ENCODE results near the gene FAM13B.
"Not testable (repeated sequence)": the region's sequence is repeated elsewhere in the genome, so short reads cannot be mapped to it uniquely, and the experiment has no call there.

Gene FAM13B

DNA sequence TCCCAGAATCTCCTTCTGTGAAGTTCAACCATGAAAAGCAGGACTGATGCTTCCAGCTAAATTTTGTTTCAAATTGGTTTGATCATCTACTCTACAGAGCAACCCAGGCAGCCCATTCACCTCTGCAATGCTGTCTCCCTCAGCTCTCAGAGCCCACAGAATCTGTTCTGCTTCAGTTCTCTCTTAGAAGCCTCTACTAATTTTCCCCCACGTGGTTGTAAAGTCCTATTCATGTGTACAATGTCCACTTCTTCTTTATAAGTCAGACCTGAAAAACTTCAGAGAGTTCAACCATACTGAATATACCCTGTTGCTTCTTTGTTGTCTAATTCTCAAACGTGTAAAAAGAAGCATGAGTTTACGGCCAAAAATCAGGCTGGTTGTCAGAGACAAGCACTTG is 21.3 kb upstream of the FAM13B start:
- DNase-seq (ENCODE audit: low read depth), result no peak
- TF ChIP-seq POLR2A (IDR thresholded peaks at IDR 0.05; ENCODE audit: extremely low read depth, insufficient read length) (no peak), MYC (IDR thresholded peaks at IDR 0.05; ENCODE audit: low read depth, low read length) (no peak)
- TF ChIP-seq, protein P1, sequence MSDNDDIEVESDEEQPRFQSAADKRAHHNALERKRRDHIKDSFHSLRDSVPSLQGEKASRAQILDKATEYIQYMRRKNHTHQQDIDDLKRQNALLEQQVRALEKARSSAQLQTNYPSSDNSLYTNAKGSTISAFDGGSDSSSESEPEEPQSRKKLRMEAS (IDR thresholded peaks at IDR 0.05; ENCODE audit: low read depth, low read length), result no peak
- TF ChIP-seq, protein P2, sequence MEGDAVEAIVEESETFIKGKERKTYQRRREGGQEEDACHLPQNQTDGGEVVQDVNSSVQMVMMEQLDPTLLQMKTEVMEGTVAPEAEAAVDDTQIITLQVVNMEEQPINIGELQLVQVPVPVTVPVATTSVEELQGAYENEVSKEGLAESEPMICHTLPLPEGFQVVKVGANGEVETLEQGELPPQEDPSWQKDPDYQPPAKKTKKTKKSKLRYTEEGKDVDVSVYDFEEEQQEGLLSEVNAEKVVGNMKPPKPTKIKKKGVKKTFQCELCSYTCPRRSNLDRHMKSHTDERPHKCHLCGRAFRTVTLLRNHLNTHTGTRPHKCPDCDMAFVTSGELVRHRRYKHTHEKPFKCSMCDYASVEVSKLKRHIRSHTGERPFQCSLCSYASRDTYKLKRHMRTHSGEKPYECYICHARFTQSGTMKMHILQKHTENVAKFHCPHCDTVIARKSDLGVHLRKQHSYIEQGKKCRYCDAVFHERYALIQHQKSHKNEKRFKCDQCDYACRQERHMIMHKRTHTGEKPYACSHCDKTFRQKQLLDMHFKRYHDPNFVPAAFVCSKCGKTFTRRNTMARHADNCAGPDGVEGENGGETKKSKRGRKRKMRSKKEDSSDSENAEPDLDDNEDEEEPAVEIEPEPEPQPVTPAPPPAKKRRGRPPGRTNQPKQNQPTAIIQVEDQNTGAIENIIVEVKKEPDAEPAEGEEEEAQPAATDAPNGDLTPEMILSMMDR (IDR thresholded peaks at IDR 0.05; ENCODE audit: low read depth, low read length), result no peak
- H3K4me3 ChIP-seq (ENCODE audit: low read depth, low read length), result no peak overlapping the region

DNA sequence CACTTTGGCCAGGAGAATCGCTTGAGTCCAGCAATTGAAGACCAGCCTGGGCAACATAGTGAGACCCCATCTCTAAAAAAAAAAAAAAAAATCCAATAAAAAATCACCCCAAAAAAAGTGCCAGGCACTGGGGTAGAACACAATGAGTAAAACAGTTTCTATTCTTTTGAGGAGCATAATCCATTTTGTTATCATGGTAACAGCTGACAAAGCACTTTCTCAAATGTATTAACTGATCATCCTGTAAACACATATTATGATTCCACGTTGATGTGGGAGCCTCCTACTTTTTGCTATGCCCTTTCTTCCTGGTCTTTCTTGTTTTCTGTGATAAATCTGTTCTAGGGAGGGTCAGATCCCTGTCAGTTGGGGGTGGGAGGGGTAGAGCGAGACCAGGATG is 20.7 kb upstream of the FAM13B start:
- DNase-seq (ENCODE audit: low read depth), result no peak
- TF ChIP-seq, protein P2 (IDR thresholded peaks at IDR 0.05; ENCODE audit: low read depth, low read length), result no peak
- no peak for TF ChIP-seq MYC (IDR thresholded peaks at IDR 0.05; ENCODE audit: low read depth, low read length)
- TF ChIP-seq POLR2A (IDR thresholded peaks at IDR 0.05; ENCODE audit: extremely low read depth, insufficient read length), result no peak
- TF ChIP-seq, protein P1 (IDR thresholded peaks at IDR 0.05; ENCODE audit: low read depth, low read length), result no peak
- H3K4me3 ChIP-seq (ENCODE audit: low read depth, low read length), result no peak overlapping the region

DNA sequence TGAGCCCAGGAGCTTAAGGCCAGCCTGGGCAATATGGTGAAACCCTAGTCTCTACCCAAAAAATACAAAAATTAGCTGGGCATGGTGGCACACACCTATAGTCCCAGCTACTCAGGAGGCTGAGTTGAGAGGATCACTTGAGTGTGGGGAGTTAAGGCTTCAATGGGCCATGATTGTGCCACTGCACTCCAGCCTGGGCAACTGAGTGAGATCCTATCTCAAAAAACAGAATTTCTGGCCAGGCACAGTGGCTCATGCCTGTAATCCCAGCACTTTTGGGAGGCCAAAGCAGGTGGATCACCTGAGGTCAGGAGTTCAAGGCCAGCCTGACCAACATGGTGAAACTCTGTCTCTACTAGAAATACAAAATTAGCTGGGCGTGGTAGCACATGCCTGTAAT is 19.8 kb upstream of the FAM13B start:
- not testable (repeated sequence) for H3K4me3 ChIP-seq (ENCODE audit: low read depth, low read length); DNase-seq (ENCODE audit: low read depth)

DNA sequence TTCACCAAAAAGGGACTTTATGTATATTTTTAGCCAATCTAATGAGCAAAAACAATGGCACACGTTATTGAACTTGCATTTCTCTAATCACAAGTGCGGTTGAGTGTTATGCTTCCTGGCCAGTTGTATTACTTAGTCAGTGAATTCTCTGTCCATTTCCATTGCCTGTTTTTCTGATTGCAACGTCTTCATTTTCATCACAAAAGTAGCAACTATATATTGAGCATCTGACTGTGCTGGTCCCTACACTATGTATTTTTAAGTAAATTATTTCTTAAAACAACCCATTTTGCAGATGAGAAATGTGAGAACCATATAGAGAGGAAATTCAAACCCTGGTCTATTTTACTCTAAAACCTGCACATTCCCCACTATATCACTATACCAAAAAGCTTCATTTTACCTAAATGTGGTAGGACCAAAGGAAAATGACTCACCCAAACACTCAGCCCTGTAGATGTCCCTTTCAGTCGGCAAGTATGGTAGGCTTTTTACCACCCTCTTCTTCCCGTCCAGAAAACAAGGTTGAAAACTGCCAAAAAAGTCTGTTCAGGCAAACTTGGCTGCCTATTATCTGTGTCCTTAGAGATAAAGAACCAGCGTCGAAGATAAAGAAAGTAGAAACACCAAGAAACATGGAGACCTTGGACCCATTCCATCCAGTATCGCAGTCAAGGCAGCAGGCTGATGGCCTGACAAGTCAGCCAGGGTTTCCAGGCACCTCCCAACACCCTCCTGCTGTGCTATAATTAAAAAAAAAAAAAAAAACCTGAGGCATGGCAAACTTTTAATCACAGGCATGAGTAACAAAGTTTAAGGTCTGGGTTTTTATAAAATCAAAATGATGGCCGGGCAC is 18.8 kb upstream of the FAM13B start:
- no peak overlapping the region for H3K4me3 ChIP-seq (ENCODE audit: low read depth, low read length)
- DNase-seq (ENCODE audit: low read depth), result no peak
- TF ChIP-seq, protein P2 (IDR thresholded peaks at IDR 0.05; ENCODE audit: low read depth, low read length), result no peak
- no peak for TF ChIP-seq MYC (IDR thresholded peaks at IDR 0.05; ENCODE audit: low read depth, low read length)
- TF ChIP-seq, protein P1 (IDR thresholded peaks at IDR 0.05; ENCODE audit: low read depth, low read length), result no peak
- TF ChIP-seq POLR2A (IDR thresholded peaks at IDR 0.05; ENCODE audit: extremely low read depth, insufficient read length), result no peak

DNA sequence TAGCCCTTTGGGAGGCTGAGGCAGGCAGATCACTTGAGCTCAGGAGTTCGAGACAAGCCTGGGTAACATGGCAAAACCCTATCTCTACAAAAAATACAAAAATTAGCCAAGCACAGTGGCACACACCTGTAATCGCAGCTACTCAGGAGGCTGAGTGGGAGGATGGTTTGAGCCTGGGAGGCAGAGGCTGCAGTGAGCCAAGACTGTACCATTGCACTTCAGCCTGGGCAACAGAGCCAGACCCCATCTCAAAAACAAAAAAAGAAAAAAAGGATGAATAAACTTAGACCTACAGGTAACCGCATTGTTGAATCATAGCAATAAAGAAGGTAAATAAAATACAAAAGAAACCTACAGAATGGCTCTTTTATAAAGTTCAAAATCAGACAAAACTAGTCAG is 12.4 kb upstream of the FAM13B start:
- not testable (repeated sequence) for DNase-seq (ENCODE audit: low read depth); H3K4me3 ChIP-seq (ENCODE audit: low read depth, low read length)

DNA sequence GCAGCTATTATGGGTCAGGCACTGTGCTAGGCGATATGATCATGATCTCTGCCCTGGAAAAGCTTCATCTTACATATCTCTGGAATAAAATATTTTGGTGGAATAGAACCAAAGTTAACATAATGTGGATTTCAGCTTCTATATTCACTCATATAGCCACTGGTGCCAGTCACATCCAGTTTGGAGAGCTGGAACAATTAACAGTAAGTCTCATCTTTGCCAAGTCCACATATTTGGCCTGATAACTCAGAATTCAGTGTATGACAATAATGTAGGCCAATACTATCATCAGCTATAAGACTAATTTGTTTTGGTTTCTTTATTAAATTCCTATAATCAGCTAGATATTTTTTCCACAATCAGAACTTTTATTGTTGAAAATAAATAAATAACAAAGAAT is 5.9 kb upstream of the FAM13B start:
- H3K4me3 ChIP-seq (ENCODE audit: low read depth, low read length), result no peak overlapping the region
- DNase-seq (ENCODE audit: low read depth), result no peak
- TF ChIP-seq POLR2A (IDR thresholded peaks at IDR 0.05; ENCODE audit: extremely low read depth, insufficient read length) (no peak), MYC (IDR thresholded peaks at IDR 0.05; ENCODE audit: low read depth, low read length) (no peak)
- TF ChIP-seq, protein P1 (IDR thresholded peaks at IDR 0.05; ENCODE audit: low read depth, low read length), result no peak
- TF ChIP-seq, protein P2 (IDR thresholded peaks at IDR 0.05; ENCODE audit: low read depth, low read length), result no peak

Data from NB4 (cell line).